B cell (primary cell): ENCODE data around the gene POU2F3. TPM values are rescaled to one million over a fixed set of nuclear protein-coding genes. Genes with fewer than 3 reads are reported as not detected.

Experiments used
- ATAC-seq: fragments of 200-7000 bp; cut with Tn5 transposase; one replicate; pipeline ENCODE4 v1.10.0; 2021; ENCODE audit warnings: low read depth, mild to moderate bottlenecking, moderate number of reproducible peaks, moderate library complexity
- CTCF ChIA-PET: fragments of 350-600 bp; sonication (Branson Sonifier 250); formaldehyde crosslinking; loops from one replicate; lab custom pipeline; 2021; ENCODE audit warnings: antibody characterized with exemption, inconsistent platforms; lab: Charles Lee
- POLR2A ChIA-PET: fragments of 350-600 bp; sonication (Branson Sonifier 250); formaldehyde crosslinking; loops from one replicate; lab custom pipeline; 2021; ENCODE audit warnings: antibody characterized with exemption; lab: Charles Lee
- DNase-seq: peaks from one replicate; pipeline ENCODE4 v3.0.0; 2013
- H2AFZ ChIP-seq: 2 replicates; pipeline ENCODE4 v1.6.1; 2012; ENCODE audit warnings: mild to moderate bottlenecking, low read depth, low read length; ENCODE audit not compliant: insufficient read depth, poor library complexity, severe bottlenecking
- H3K27ac ChIP-seq, 2 donors: 1 replicate in 1 of 2; 2 replicates in 1 of 2; pipeline ENCODE4 v1.5.1; 2012 to 2013; ENCODE audit warnings: low read length in 2 of 2, mild to moderate bottlenecking in 2 of 2, moderate library complexity in 1 of 2
- H3K27me3 ChIP-seq, 4 experiments: fragments of 200-600 bp in 1 of 4; sonication (generic) in 1 of 4; replicated peaks in 1 of 4; 1 replicate in 2 of 4; 2 replicates in 2 of 4; pipeline versions ENCODE4 v1.6.1 to v1.7.0; 2013 to 2016; ENCODE audit warnings: low read length in 3 of 4, mild to moderate bottlenecking in 2 of 4, mixed read lengths in 1 of 4, moderate library complexity in 1 of 4; ENCODE audit not compliant: insufficient read depth in 4 of 4, control insufficient read depth in 3 of 4; ENCODE audit errors: control extremely low read depth in 1 of 4
- H3K36me3 ChIP-seq, 2 experiments: replicated peaks in 1 of 2; 1 replicate in 1 of 2; 2 replicates in 1 of 2; pipeline versions ENCODE4 v1.6.1 to v1.7.1; 2013; ENCODE audit warnings: low read length in 1 of 2; ENCODE audit not compliant: insufficient read depth in 2 of 2, control insufficient read depth in 1 of 2; ENCODE audit errors: control extremely low read depth in 1 of 2, extremely low read depth in 1 of 2
- H3K4me1 ChIP-seq, 2 donors: fragments of 200-600 bp in 1 of 2; sonication (generic) in 1 of 2; 1 replicate in 1 of 2; 2 replicates in 1 of 2; pipeline versions ENCODE4 v1.5.1 to v1.6.1; 2013 to 2017; ENCODE audit warnings: low read length in 2 of 2; ENCODE audit not compliant: control insufficient read depth in 2 of 2, insufficient read depth in 2 of 2
- H3K4me2 ChIP-seq: replicated peaks from 2 replicates; pipeline ENCODE3; 2012; ENCODE audit warnings: mild to moderate bottlenecking, low read depth, low read length; ENCODE audit not compliant: poor library complexity, severe bottlenecking
- H3K4me3 ChIP-seq, 5 experiments: fragments of 200-600 bp in 1 of 5; sonication (generic) in 1 of 5; 1 replicate in 3 of 5; 2 replicates in 2 of 5; pipeline versions ENCODE4 v1.5.1 to v1.7.0; 2011 to 2016; ENCODE audit warnings: low read length in 4 of 5, mild to moderate bottlenecking in 4 of 5, low read depth in 2 of 5, control low read depth in 1 of 5, moderate library complexity in 1 of 5; ENCODE audit not compliant: insufficient read depth in 1 of 5; ENCODE audit errors: control extremely low read depth in 1 of 5, extremely low read depth in 1 of 5
- H3K79me2 ChIP-seq: fragments of 200-600 bp; sonication (generic); one replicate; pipeline ENCODE4 v1.6.0; 2016; ENCODE audit warnings: low read length; ENCODE audit not compliant: control insufficient read depth, insufficient read depth
- H3K9ac ChIP-seq: fragments of 200-600 bp; sonication (generic); 2 replicates; pipeline ENCODE4 v1.6.1; 2017; ENCODE audit warnings: mild to moderate bottlenecking, low read length, moderate library complexity
- H3K9me3 ChIP-seq, 3 donors: one replicate each; pipeline versions ENCODE4 v1.6.1 to v1.7.1; 2013; ENCODE audit warnings: low read length in 2 of 3; ENCODE audit not compliant: control insufficient read depth in 2 of 3, insufficient read depth in 1 of 3; ENCODE audit errors: control extremely low read depth in 1 of 3
- H4K20me1 ChIP-seq: 2 replicates; pipeline ENCODE4 v1.6.0; 2012; ENCODE audit warnings: mild to moderate bottlenecking, low read length; ENCODE audit not compliant: insufficient read depth, control insufficient read depth, poor library complexity, severe bottlenecking
- H3K27ac Mint-ChIP-seq: one replicate; pipeline ENCODE4 v1.8.0; 2021; ENCODE audit warnings: mixed read lengths
- H3K27me3 Mint-ChIP-seq: one replicate; pipeline ENCODE4 v1.8.0; 2021; ENCODE audit warnings: mixed read lengths
- H3K4me1 Mint-ChIP-seq: one replicate; pipeline ENCODE4 v1.8.0; 2021; ENCODE audit warnings: mixed read lengths
- H3K4me3 Mint-ChIP-seq: one replicate; pipeline ENCODE4 v1.8.0; 2021; ENCODE audit warnings: mixed read lengths
- H3K9me3 Mint-ChIP-seq: one replicate; pipeline ENCODE4 v1.8.0; 2022; ENCODE audit warnings: mixed read lengths; ENCODE audit not compliant: insufficient read depth
- EZH2 ChIP-seq: IDR thresholded peaks from 2 replicates; pipeline ENCODE4 v1.6.1; 2012; ENCODE audit warnings: borderline replicate concordance, low read depth, mild to moderate bottlenecking, moderate library complexity, low read length; ENCODE audit not compliant: insufficient read depth, poor library complexity, severe bottlenecking
- WGBS: methylation state at CpG from one replicate; pipeline ENCODE4 v1.1.5; 2013; ENCODE audit warnings: missing lambda C conversion rate; ENCODE audit not compliant: insufficient coverage; 5-methylcytosine and 5-hydroxymethylcytosine counted together
- intact Hi-C: fragments of 100-400 bp; cut with micrococcal nuclease; formaldehyde crosslinking; loops from one replicate; pipeline ENCODE4 v1.10.0; 2022
- polyA plus RNA-seq: library from polyadenylated mRNA; depleted of rRNA; stranded (reverse); fragments of >200 nt; gene quantifications from 2 replicates; pipeline ENCODE4 v1.2.3, GENCODE V29; 2012
- total RNA-seq, 2 donors: library from RNA; stranded (reverse); fragments of 120-200 nt in 1 of 2; gene quantifications; 1 replicate in 1 of 2; 2 replicates in 1 of 2; pipeline versions ENCODE4 v1.2.3 to v1.2.4, GENCODE V29; 2013 to 2022
- TF ChIP-seq, protein P1 (sequence below): fragments of 200-600 bp; IDR thresholded peaks from one replicate; pipeline ENCODE4 v1.8.0; 2022; ENCODE audit warnings: antibody characterized with exemption, mild to moderate bottlenecking

The POU2F3 gene
- total and polyA plus RNA-seq, 2 donors (not counting 1 experiment from before 2014, with no cell fraction given): not detected

GRCh38 chr11:120271672-120272071 is 31.7 kb downstream of the POU2F3 start:
- Histone ChIP-seq H3K4me1 (no peaks in the 10 kb centered on the region), H3K4me2 (no peak overlapping the region), H3K36me3 (no peaks in the 10 kb centered on the region), H3K79me2 (no peaks in the 10 kb centered on the region), H3K9me3 (no peaks in the 10 kb centered on the region), H2AFZ (no peak overlapping the region), H4K20me1 (no peaks in the 10 kb centered on the region), H3K4me3 (no peak overlapping the region), H3K27me3 (peaks cover 0 to 18% (median 3%) of the 10 kb centered on the region in 4 experiments), H3K9ac (no peak overlapping the region), H3K27ac (no peak overlapping the region)
- ChIA-PET CTCF (no interaction called here), POLR2A (no interaction called here)
- Mint-ChIP-seq H3K27me3 (peaks cover 40% of the 10 kb centered on the region), H3K27ac (no peak overlapping the region), H3K9me3 (no peaks in the 10 kb centered on the region), H3K4me1 (no peaks in the 10 kb centered on the region), H3K4me3 (no peak overlapping the region)
- no peak for DNase-seq
- TF ChIP-seq, protein P1, sequence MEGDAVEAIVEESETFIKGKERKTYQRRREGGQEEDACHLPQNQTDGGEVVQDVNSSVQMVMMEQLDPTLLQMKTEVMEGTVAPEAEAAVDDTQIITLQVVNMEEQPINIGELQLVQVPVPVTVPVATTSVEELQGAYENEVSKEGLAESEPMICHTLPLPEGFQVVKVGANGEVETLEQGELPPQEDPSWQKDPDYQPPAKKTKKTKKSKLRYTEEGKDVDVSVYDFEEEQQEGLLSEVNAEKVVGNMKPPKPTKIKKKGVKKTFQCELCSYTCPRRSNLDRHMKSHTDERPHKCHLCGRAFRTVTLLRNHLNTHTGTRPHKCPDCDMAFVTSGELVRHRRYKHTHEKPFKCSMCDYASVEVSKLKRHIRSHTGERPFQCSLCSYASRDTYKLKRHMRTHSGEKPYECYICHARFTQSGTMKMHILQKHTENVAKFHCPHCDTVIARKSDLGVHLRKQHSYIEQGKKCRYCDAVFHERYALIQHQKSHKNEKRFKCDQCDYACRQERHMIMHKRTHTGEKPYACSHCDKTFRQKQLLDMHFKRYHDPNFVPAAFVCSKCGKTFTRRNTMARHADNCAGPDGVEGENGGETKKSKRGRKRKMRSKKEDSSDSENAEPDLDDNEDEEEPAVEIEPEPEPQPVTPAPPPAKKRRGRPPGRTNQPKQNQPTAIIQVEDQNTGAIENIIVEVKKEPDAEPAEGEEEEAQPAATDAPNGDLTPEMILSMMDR: no peak
- TF ChIP-seq EZH2: no peak
- WGBS: 100% methylated on average over 2 of the region's 5 CpGs
- no peak for ATAC-seq
- intact Hi-C loops: no loop called here

DNA sequence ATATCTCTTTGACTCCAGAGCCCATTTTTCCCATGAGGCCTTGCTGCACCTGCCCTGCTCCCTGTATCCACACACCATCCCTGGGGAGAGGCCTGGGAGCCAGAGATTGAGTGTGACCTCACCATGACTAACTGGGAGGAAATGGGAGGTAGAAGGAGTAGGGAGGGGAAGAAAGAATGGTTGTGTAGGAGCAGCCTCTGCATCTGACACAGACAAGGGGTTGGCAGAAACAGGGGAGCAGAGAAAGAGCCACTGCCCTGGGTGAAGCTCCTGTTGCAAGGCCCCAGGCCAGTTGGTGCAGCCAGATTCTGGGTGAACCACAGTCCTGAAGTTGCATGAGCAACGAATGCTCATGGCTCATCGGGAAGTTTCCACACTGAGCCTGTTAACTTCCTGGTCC is 32.4 kb downstream of the POU2F3 start:
- Mint-ChIP-seq H3K4me3 (no peak overlapping the region), H3K4me1 (no peaks in the 10 kb centered on the region), H3K9me3 (no peaks in the 10 kb centered on the region), H3K27ac (no peak overlapping the region), H3K27me3 (peaks cover 36% of the 10 kb centered on the region)
- H3K4me2 ChIP-seq: no peak overlapping the region
- H3K27ac ChIP-seq: no peak overlapping the region
- no peaks in the 10 kb centered on the region for H3K79me2 ChIP-seq
- DNase-seq: no peak
- ATAC-seq: no peak
- WGBS: 94% methylated on average over 2 of the region's 2 CpGs
- ChIA-PET POLR2A (no interaction called here), CTCF (no interaction called here)
- no peaks in the 10 kb centered on the region for H3K9me3 ChIP-seq
- H3K27me3 ChIP-seq: peaks cover 0 to 18% (median 3%) of the 10 kb centered on the region in 4 experiments
- no peak overlapping the region for H3K9ac ChIP-seq
- H3K36me3 ChIP-seq: no peaks in the 10 kb centered on the region
- intact Hi-C loops: no loop called here
- no peak for TF ChIP-seq EZH2
- TF ChIP-seq, protein P1: no peak
- H3K4me3 ChIP-seq: no peak overlapping the region
- H4K20me1 ChIP-seq: no peaks in the 10 kb centered on the region
- no peaks in the 10 kb centered on the region for H3K4me1 ChIP-seq
- H2AFZ ChIP-seq: no peak overlapping the region
